Effector memory CD8-positive, alpha-beta T cell (primary cell): ENCODE results near the gene BCAS3.
"Not testable (repeated sequence)": the region's sequence is repeated elsewhere in the genome, so short reads cannot be mapped to it uniquely, and the experiment has no call there.

Experiments
- ATAC-seq: fragments of 150-1000 bp; cut with Tn5 transposase; replicated peaks from 2 replicates; pipeline ENCODE4 v1.10.0; 2021; ENCODE audit warnings: mild to moderate bottlenecking, moderate library complexity
- DNase-seq, 3 experiments: peaks; one replicate each; pipeline ENCODE4 v3.0.0; 2021
- H3K27ac Mint-ChIP-seq, 2 donors: one replicate each; pipeline ENCODE4 v1.8.0; 2022; ENCODE audit warnings: mild to moderate bottlenecking in 2 of 2, mixed read lengths in 2 of 2, moderate library complexity in 2 of 2
- H3K27me3 Mint-ChIP-seq, 2 donors: one replicate each; pipeline ENCODE4 v1.8.0; 2022; ENCODE audit warnings: mixed read lengths in 2 of 2
- H3K36me3 Mint-ChIP-seq: one replicate; pipeline ENCODE4 v1.8.0; 2022; ENCODE audit warnings: mild to moderate bottlenecking, moderate library complexity, mixed read lengths; ENCODE audit not compliant: insufficient read depth
- H3K4me1 Mint-ChIP-seq, 2 donors: one replicate each; pipeline ENCODE4 v1.8.0; 2022; ENCODE audit warnings: low read depth in 2 of 2, mixed read lengths in 2 of 2
- H3K4me3 Mint-ChIP-seq, 2 donors: one replicate each; pipeline ENCODE4 v1.8.0; 2022; ENCODE audit warnings: mild to moderate bottlenecking in 2 of 2, mixed read lengths in 2 of 2, moderate library complexity in 2 of 2
- H3K9me3 Mint-ChIP-seq, 2 donors: one replicate each; pipeline ENCODE4 v1.8.0; 2022; ENCODE audit warnings: mixed read lengths in 2 of 2

Gene BCAS3

GRCh38 chr17:61143026-61143425, 465.4 kb downstream of the BCAS3 start:
- DNase-seq (no peak), ATAC-seq (no peak)
- H3K27me3 Mint-ChIP-seq: no peaks in the 10 kb centered on the region
- H3K36me3 Mint-ChIP-seq: no peaks in the 10 kb centered on the region
- no peak overlapping the region for H3K4me3 Mint-ChIP-seq
- no peaks in the 10 kb centered on the region for H3K9me3 Mint-ChIP-seq
- no peak overlapping the region for H3K27ac Mint-ChIP-seq
- peaks cover 10 to 19% of the 10 kb centered on the region in 2 donors for H3K4me1 Mint-ChIP-seq

DNA sequence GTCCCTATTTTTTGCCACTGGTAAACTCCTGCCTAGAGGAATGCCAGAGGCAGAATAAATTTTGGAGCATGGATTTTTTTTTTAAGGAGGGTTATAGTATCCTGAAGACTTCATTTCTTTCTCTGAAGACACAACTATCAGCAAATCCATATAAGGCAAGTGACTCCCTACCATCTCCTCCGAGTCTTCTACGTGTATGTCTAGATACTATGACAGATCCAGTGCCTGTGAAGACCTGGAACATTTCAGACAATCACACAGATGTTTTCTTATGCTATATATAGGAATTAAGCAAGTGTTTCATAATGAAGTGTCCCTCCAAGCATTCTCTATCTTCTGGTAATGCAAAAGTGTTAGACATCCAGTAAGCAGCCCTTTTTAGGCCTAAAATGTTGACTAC, 466.5 kb downstream of the BCAS3 start:
- H3K27me3 Mint-ChIP-seq: no peaks in the 10 kb centered on the region
- H3K9me3 Mint-ChIP-seq: no peaks in the 10 kb centered on the region
- no peak overlapping the region for H3K4me3 Mint-ChIP-seq
- H3K4me1 Mint-ChIP-seq: peaks cover 8 to 11% of the 10 kb centered on the region in 2 donors
- H3K36me3 Mint-ChIP-seq: no peaks in the 10 kb centered on the region
- ATAC-seq: no peak
- no peak for DNase-seq
- H3K27ac Mint-ChIP-seq: no peak overlapping the region

- peaks cover 2 to 9% of the 10 kb centered on the region in 2 donors for H3K4me1 Mint-ChIP-seq
- DNase-seq (no peak), ATAC-seq (no peak)
- no peak overlapping the region for H3K4me3 Mint-ChIP-seq
- H3K9me3 Mint-ChIP-seq: no peaks in the 10 kb centered on the region
- no peak overlapping the region for H3K27ac Mint-ChIP-seq
- no peaks in the 10 kb centered on the region for H3K27me3 Mint-ChIP-seq
- no peaks in the 10 kb centered on the region for H3K36me3 Mint-ChIP-seq
These were observed 467.2 kb downstream of the BCAS3 start for GRCh38 chr17:61144617-61145564.

- not testable (repeated sequence) for H3K27ac Mint-ChIP-seq, H3K27me3 Mint-ChIP-seq, H3K4me1 Mint-ChIP-seq, H3K9me3 Mint-ChIP-seq, ATAC-seq, H3K36me3 Mint-ChIP-seq, DNase-seq, H3K4me3 Mint-ChIP-seq
These were observed 469.2 kb downstream of the BCAS3 start for GRCh38 chr17:61146833-61147232.

DNA sequence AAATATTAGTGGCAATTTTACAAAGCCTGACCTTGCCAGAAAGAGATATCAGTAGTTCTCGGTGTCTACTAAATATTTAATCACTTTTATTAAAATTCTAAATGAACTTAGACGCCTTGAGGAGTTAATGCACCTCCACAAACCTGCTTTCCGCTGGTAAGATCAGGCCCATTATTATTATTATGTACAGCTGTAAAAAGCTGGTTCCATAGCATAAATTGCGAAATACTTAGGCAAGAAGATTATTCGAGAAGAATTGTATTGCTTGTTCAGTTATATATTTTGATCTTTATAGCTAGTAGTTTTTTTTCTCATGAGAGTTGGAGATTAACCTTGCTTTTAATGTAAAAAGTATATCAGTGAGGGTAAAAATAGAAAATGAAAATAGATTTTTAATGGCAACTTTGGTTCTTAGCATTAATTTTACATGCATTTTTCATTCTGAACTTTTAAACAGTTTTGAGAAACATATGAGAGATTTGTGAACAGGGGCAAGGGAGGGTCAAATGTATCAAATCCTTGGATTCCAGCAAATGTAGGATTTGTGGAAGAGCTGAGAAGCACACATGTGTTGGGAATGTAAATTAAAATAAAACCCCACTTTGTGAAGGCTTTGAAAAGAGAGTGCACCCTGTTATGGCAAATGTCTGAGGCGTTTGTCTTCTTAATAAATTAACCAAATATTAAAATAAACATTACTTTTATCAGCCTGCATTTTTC, 471.6 kb downstream of the BCAS3 start:
- ATAC-seq: no peak
- H3K27ac Mint-ChIP-seq: peak overlapping the region in 1 of 2 donors; percentile 62

DNA sequence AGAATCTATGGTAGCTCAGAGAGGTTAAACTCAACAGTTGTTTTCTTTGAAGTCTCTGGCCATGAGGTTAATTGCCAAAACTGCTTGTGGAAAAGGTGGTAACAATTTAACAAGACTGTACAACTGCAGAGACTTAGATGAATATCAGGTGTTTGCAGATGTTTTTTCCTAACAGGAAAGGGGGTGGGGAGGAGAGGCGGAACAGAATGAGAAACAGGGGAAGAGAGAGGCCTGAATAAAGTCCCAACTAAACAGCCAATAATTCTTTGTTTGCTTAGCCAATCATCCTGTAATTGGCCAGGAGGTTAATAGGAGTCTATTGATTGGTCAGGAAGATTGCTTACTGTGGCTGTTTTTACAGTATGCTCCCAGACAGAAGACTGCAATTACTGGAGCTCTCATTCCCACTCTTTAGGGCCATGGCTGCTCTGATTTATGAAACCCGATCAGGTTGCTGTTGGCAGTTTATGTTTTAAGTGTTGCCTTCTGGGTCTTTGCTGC, 472.3 kb downstream of the BCAS3 start:
- no peak overlapping the region for H3K27ac Mint-ChIP-seq
- ATAC-seq (no peak), DNase-seq (no peak)
- H3K4me1 Mint-ChIP-seq: peaks cover 4 to 9% of the 10 kb centered on the region in 2 donors
- H3K4me3 Mint-ChIP-seq: no peak overlapping the region
- no peaks in the 10 kb centered on the region for H3K36me3 Mint-ChIP-seq
- no peaks in the 10 kb centered on the region for H3K27me3 Mint-ChIP-seq
- no peaks in the 10 kb centered on the region for H3K9me3 Mint-ChIP-seq

More for the DNA sequence above, 471.6 kb downstream of the BCAS3 start:
- Mint-ChIP-seq H3K27me3 (no peaks in the 10 kb centered on the region), H3K36me3 (no peaks in the 10 kb centered on the region), H3K4me1 (peaks cover 4 to 9% of the 10 kb centered on the region in 2 donors), H3K9me3 (no peaks in the 10 kb centered on the region), H3K4me3 (no peak overlapping the region)
- no peak for DNase-seq

DNA sequence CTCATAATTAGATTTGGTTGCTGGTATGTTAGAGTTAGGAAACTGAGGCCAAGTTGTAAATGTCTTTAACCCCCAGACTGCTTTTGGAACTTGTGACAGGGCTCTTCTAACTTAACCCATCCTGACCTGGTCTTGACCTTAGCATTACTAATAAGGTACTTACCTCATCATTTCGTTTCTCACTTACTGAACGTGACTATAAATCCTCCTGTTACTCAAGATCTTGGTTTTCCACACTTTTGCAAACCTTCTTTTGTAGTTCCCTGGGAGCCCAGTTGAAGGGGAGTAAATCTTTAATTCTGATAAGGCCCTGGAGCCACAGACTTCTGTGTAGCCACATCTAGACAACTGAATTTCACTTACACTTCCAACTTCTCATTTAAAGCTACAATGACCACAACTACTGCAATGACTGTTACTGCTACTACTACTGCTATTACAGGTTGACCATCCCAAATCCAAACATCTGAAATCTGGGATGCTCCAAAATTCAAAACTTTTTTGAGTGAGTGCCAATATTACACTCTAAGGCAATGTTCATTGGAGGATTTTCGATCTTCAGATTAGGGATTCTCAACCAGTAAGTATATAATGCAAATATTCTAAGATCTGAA, 473.1 kb downstream of the BCAS3 start:
- peaks cover 4 to 9% of the 10 kb centered on the region in 2 donors for H3K4me1 Mint-ChIP-seq
- ATAC-seq: no peak

DNA sequence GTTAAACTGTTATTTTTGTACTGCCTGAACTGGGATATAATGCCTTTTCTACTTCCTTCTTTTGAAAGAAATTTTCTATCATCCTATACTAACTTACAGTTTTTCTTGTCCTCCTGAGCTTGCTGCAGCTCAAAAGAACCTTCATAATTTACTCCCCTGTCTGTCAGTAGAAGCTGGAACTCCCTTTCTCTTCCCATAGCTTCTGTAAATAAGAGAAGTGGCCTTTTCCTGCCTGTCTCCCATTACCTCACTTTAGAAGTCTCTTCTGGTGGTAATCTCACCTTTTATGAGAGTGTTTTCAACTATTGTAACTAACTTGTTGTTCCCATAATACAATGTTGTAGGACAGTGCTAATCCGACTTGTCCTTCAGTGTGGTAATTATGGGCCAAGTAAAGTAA, 475.2 kb downstream of the BCAS3 start:
- ATAC-seq: no peak
- Mint-ChIP-seq H3K4me1 (peaks cover 4 to 12% of the 10 kb centered on the region in 2 donors), H3K4me3 (no peak overlapping the region), H3K9me3 (no peaks in the 10 kb centered on the region), H3K27me3 (no peaks in the 10 kb centered on the region), H3K36me3 (no peaks in the 10 kb centered on the region), H3K27ac (no peak overlapping the region)
- no peak for DNase-seq

More for the DNA sequence above, 473.1 kb downstream of the BCAS3 start:
- peak overlapping the region in 1 of 2 donors; percentile 39 for H3K27ac Mint-ChIP-seq
- DNase-seq: no peak
- H3K36me3 Mint-ChIP-seq: no peaks in the 10 kb centered on the region
- no peaks in the 10 kb centered on the region for H3K27me3 Mint-ChIP-seq
- no peak overlapping the region for H3K4me3 Mint-ChIP-seq
- H3K9me3 Mint-ChIP-seq: no peaks in the 10 kb centered on the region

DNA sequence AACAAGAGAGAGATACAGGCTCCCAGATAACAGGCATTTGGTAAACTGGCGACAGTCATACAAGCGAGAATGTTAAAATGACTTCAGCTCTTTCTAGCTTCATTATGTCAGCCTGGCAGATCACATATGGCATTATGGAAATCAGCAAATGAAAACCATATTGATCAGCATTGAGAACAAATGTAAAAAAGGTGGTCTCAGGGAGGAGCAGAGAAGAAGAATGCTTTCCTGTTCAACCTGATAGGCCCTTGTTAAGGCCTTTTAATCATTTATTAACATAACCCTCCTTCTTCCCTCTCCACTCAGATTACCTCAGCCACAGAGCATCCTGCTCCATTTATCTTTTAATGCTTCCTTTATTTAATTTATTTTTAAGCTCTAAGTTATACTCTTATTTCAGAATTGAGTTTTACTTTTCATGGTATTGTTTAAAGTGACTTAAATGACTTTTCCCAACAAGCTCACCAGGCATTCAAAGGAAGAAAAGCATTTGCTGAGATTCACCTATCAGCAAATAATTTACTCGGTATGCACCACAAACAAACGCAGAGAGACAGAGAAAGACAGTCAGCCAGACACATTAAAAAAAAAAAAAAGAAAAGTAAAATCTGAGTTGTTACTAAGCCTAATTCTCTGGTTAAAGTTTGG, 478.1 kb downstream of the BCAS3 start:
- Mint-ChIP-seq H3K4me3 (no peak overlapping the region), H3K4me1 (peaks cover 2 to 4% of the 10 kb centered on the region in 2 donors), H3K9me3 (no peaks in the 10 kb centered on the region), H3K36me3 (no peaks in the 10 kb centered on the region), H3K27ac (no peak overlapping the region), H3K27me3 (no peaks in the 10 kb centered on the region)
- no peak for DNase-seq
- no peak for ATAC-seq

- Mint-ChIP-seq H3K27me3 (no peaks in the 10 kb centered on the region), H3K4me1 (peaks cover 0 to 4% of the 10 kb centered on the region in 2 donors), H3K4me3 (no peak overlapping the region), H3K36me3 (no peaks in the 10 kb centered on the region), H3K9me3 (no peaks in the 10 kb centered on the region), H3K27ac (no peak overlapping the region)
- DNase-seq (no peak), ATAC-seq (no peak)
These were observed 479.7 kb downstream of the BCAS3 start for GRCh38 chr17:61157246-61157886.

DNA sequence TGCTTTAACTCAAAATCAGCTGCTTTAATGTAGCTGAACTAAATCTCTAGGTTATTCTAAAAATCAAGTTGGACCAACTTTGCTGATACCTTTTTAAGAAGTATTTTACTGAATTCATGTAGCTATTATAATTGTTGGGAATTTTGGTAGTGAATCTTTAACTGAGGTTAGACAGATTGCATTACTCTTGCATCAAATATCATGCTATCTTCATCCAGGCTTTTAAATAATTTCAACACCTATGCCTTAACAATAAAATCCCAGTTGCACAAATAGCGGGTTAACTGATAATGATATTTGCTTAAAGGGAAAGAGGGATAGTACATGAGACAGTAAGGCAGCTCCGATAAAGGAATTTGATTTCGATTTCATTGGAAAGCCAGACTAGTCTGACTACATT, 480.7 kb downstream of the BCAS3 start:
- no peak overlapping the region for H3K4me3 Mint-ChIP-seq
- peaks cover 0 to 4% of the 10 kb centered on the region in 2 donors for H3K4me1 Mint-ChIP-seq
- no peak overlapping the region for H3K27ac Mint-ChIP-seq
- ATAC-seq: no peak
- no peaks in the 10 kb centered on the region for H3K36me3 Mint-ChIP-seq
- H3K27me3 Mint-ChIP-seq: no peaks in the 10 kb centered on the region
- no peaks in the 10 kb centered on the region for H3K9me3 Mint-ChIP-seq
- DNase-seq: no peak

GRCh38 chr17:61159221-61159814, 481.7 kb downstream of the BCAS3 start:
- H3K36me3 Mint-ChIP-seq: no peaks in the 10 kb centered on the region
- no peak for DNase-seq
- no peak for ATAC-seq
- H3K27ac Mint-ChIP-seq: no peak overlapping the region
- no peaks in the 10 kb centered on the region for H3K9me3 Mint-ChIP-seq
- peaks cover 0 to 4% of the 10 kb centered on the region in 2 donors for H3K4me1 Mint-ChIP-seq
- H3K27me3 Mint-ChIP-seq: no peaks in the 10 kb centered on the region
- no peak overlapping the region for H3K4me3 Mint-ChIP-seq
